ENCODE results near the gene BRSK2.

- TF ChIP-seq CTCF (IDR thresholded peaks at IDR 0.05; ENCODE audit: insufficient read depth, low read depth, low read length) (no peak), EZH2 (IDR thresholded peaks at IDR 0.05; ENCODE audit: insufficient read depth, low read length) (no peak)
Measured at GRCh38 chr11:1343391-1344055, 46.2 kb upstream of the BRSK2 start.
